Left forelimb (tissue), 1 donor: Measurements from ENCODE around the gene SPEN.
"Not testable (repeated sequence)": the region's sequence is repeated elsewhere in the genome, so short reads cannot be mapped to it uniquely, and the experiment has no call there.

ENCODE experiments used
- DNase-seq: peaks from one replicate; pipeline ENCODE4 v3.0.0-alpha.2; 2018; ENCODE audit warnings: low spot score

SPEN gene

DNA sequence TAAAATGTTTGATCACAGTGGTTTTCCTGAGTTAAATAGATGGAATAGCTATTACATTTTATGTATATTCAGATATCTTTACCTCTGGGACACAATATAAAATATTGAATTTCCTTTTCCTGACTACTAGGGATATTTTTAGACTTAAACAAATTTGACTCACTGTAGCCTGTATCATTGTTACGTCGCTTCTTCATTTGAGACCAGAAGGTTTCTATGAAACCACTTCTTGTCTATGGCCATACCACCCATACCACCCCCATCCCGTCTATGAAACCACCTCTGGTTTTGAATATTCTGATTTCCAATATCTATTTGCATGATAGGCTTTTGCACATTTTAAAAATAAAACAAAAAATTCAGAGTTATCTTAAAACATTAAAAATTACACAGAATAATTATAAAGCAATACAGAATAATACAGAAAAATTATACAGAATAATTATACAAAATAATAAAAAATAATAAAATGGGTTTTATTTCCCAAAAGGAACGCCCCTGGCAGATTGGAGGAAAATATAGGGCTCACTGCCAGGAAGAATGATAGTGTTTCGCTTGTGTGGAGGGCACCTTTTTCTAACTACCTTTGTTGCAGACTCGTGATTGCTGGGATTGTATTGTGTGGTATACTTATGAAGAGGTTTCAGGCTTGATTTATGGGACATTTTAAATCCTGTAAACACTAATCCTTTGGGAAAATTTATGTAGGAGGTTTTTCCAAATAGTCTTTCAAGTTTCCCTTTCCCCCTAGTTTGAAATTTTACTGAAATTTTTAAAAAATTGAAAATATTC lies 4.7 kb downstream of the SPEN start:
- no peak for DNase-seq

DNA sequence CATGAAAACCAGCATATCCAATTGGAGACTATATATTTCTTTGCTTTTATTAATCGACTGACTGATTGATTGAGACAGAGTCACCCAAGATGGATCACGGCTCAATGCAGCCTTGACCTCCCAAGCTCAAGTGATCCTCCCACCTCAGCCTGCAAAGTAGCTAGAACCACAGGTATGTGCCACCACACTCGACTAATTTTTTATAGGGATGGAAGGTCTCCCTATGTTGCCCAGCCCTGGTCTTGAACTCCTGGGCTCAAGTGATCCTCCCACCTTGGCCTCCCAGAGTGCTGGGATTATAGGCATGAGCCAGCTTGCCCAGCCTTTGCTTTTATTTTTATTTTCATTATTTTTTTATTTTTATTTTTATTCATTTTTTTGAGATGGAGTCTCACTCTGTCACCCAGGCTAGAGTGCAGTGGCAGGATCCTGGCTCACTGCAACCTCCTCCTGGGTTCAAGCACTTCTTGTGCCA lies 5.4 kb downstream of the SPEN start:
- DNase-seq = no peak

DNA sequence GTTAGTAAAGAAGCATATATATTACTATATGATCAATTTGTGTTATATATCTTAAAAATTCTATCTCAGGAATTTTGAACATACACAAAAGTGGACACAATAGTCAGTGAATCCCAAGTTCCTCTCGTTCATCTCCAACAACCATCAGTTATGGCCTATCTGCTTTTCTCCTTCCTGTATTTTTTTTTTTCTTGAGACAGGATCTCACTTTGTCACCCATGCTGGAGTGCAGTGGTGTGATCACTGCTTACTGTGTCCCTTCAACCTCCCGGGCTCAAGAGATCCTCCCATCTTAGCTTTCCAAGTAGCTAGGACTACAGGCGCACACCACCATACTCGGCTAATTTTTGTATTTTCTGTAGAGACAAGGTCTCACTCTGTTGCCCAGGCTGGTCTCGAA lies 9.4 kb downstream of the SPEN start:
- DNase-seq = no peak

DNA sequence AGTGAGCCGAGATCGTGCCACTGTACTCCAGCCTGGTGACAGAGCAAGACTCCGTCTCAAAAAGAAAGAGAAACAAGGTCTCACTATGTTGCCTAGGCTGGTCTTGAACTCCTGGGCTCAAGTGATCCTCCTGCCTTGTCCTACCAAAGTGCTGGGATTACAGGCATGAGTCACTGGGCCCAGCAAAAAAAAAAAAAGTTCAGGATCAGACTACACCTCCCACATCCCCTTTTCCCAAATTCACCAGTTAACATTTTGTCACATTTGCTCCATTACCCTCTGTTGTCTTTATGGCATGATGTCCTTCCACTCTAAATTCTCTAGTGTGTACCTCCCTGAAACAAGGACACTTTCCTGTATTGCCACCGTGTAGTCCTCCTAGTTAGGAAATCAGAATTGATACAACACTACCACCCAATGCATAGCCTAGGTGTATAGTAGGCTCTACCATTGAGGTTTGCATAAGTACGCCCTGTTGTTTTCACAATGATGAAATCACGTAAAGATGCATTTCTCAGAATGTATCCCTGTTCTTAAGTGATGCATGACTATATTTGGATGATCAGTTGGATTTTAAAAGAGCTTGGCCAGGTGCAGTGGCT lies 10.7 kb downstream of the SPEN start:
- no peak for DNase-seq

DNA sequence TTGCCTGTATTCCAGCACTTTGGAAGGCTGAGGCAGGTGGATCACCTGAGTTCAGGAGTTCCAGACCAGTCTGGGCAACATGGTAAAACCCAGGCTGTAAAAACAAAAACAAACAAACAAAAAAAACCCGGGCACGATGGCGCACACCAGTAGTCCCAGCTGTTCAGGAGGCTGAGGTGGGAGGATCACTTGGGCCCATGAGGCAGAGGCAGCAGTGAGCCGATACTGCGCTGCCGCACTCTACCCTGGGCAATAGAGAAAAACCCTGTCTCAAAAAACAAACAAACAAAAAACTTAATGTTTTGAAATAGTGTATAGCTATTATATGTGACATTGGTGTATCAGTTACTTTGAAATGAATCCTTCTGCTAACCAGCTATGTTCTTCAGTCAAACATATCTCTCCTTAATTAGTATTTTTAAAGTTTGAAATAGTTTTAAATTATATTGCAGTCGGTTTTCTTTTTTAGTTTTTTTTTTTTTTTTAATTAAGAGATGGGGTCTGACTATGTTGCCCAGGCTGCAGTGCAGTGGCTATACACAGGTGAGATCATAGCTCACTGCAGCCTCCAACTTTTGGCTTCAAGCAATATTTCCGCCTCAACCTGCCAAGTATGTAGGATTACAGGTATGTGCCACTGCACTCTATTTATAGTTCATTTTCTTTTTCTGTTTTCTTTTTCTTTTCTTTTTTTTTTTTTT lies 11.3 kb downstream of the SPEN start:
- DNase-seq = no peak

DNA sequence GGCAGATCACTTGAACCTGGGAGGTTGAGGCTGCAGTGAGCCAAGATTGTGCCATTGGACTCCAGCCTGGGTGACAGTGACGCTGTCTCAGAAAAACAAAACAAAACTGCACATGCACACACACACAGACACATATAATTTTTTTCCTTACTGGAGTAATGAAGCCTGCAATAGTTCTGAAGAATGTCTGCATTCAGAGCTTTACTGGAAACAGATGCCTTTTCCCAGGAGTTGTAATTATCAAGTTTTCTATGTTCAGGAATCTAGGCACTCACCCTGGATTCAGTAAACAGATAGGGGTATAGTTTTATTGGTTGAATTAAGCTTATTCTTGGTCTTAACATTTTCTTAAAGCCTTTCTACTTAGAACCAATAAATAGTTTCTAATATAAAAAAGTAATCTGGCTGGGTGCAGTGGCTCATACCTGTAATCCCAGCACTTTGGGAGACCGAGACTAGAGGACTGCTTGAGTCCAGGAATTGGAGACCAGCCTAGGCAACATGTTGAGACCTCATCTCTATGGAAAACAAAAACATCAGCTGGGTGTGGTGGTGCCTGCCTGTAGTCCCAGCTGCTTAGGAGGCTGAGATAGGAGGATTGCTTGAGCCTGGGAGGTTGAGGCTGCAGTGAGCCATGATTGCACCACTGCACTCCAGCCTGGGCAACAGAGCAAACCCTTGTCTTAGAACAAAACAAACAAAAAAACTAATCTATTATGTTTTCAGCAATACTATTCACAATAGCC lies 15.8 kb downstream of the SPEN start:
- DNase-seq = no peak

DNA sequence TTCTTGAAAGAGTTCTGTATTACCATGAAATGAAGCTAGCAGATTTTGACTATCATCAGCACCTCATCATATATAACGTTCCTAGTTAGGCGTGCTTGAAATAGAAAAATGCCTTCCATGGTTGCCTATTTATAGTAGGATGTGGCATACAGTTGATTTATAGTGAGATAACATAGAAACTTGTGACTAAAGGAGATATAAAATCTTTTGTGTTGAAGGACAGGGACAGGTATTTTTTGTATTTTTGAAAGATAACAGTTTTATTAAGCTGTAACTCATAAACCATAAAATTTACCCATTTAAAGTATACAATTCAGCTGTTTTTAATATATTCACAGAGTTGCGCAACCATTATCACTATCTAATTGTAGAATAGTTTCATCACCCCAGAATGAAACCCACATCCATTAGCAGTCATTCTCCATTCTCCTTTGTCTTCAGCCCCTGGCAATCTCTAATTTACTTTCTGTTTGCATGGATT lies 19.3 kb downstream of the SPEN start:
- no peak for DNase-seq

DNA sequence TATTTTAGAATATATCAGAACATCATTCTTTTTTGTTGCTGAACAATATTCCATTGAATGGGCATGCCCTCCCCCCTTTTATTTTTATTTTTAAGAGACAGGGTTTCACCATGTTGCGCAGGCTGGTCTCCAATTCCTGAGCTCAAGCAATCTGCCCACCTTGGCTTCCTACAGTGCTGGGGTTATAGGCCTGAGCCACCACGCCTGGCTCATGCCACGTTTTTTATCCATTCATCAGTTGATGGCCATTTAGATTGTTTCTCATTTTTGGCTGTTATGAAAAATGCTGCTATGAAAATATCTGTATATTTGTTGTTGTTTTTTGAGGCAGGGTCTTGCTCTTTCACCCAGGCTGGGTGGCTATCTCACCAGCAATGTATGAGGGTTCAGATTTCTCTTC lies 19.8 kb downstream of the SPEN start:
- no peak for DNase-seq

DNA sequence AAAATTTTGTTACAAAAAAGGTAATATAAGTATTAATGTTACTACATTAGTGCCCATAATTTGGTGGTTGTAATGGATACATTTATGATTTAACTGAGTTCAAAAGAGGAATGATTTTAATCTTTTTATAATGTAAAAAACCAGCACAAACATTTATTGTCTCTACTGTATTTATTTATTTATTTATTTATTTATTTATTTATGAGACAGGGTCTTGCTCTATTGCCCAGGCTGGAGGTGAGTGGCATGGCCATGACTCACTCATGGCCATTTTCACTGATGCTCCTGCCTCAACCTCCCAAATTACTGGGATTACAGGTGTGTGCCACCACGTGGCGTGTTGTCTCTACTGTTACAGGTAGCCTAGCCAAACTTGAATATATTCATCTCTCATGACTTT lies 21.9 kb downstream of the SPEN start:
- DNase-seq = no peak

DNA sequence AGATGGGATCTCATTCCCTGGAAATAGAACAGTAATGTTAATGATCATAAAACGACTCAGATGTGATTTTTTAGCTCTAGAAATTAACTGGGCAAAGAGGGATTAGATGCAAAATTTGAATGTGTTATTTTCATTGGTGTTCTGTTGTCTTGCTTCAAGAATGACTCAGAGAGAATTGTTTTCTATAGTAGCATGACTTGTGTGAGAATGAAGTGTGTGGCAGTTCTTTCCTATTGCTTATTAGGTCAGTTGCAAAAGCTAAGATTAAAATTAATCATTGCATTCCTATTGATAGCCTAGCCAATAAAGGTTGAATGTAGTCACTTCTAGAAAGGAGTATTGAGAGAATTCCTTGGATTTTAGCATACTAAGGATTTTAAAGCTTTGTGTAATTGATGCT lies 22.9 kb downstream of the SPEN start:
- DNase-seq = no peak

DNA sequence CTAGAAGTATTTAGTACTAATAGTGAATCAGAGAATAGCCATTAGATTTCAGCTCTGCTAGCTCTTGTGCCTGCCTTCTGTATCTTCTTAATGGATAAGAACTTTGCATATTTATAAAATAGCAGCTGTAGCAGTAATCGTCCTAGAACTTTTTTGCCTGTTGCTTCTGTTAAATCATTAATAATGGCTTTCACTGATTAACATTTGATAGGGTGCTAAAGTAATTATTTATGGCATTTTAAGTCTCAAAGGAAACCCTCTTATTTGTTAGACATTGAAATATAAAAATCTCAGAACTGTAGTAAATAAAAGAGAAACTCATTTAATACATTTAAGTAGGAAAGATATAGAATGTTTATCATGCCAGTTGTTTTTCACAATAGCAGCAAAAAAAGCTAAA lies 27.0 kb downstream of the SPEN start:
- no peak for DNase-seq

DNA sequence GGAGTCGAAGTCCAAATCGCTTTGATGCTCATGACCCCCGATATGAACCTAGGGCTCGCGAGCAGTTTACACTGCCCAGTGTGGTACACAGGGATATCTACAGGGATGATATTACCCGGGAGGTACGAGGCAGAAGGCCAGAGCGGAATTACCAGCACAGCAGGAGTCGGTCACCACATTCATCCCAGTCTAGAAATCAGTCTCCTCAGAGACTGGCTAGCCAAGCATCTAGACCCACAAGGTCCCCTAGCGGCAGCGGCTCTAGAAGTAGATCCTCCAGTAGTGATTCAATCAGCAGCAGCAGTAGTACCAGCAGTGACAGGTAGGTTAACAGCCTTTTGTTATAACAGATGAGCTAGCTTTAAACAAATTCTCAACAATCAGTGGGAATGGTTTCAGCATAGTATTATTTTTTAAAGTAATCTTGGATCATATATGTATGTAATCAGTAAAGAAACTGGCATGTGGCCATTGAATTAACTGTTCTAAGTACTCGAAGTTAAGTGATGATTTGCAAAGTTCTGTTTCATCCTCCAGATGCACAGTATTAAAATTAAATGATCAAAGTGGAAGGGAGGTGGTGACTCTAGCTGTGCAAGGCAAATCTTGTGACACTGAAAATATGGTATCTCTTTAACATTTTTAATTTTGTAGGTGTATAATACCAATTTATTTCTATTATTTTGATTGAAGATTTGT lies 29.0 kb downstream of the SPEN start:
- no peak for DNase-seq

DNA sequence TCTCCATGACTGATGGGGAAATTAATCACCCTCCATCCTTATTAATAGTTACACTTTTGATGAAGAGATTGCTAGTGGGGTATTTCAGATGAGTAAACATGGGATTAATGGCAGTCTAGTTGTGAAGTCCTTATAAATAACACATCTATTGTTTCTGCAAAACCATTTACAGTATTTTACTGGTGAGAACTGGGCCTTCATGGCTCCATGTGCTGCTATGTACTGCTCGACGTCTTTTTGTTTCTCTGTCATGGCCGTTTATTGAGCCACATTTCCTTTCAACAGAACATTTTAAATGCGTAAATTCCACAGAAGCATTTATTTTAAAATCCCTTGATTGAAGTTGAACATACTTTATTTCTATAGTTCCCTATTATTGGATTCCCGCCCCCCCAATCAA lies 34.5 kb downstream of the SPEN start:
- DNase-seq = no peak

DNA sequence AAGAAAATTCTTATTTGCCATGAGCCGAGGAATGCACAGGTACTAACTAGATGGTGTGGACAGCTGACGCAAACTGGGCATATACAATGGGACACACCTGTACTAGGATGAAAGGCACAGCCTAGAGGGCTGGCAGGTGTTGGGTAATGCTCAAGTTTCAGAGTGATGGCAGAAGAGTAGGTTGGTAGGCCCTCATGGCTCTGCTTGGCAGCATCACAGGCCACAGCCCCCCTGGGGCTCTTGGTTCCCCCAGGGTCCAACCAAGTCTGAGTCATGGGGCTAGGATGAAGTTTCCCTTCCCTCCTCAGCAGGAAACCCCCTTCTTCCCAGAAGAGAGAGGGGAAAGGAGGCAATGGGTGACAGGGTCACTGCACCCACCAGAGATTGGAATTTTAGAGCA lies 35.2 kb downstream of the SPEN start:
- no peak for DNase-seq

DNA sequence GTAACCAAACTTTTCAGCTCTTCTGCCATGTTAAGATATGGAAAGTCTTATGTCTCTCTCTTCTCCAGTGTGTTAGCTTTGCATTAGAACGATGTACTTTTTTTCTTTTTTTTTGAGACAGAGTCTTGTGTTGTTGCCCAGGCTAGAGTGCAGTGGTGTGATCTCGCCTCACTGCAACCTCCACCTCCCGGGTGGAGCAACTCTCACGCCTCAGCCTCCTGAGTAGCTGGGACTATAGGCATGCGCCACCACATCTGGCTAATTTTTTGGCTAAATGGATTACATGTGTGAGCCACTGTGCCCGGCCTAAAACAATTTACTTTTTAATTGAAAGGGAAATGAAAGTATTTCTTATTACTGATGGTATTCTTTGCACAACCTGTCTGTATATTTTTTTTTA lies 35.8 kb downstream of the SPEN start:
- DNase-seq = no peak

DNA sequence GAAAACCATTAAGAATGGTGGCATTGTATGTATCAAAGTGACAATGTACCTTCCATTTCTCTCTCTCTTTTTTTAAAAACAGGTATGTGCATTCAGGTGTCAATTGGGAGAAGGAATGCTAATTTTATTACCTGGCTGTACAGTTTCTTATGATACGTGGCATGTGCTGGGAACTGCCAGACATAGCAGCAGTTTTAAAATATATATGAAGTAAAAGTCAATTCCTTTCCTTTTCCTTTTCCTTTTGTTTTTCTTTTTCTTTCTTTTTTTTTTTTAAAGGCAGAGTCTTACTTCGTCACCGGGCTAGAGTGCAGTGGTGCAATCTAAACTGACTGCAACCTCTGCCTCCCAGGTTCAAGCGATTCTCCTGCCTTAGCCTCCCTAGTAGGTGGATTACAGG lies 37.0 kb downstream of the SPEN start:
- no peak for DNase-seq

DNA sequence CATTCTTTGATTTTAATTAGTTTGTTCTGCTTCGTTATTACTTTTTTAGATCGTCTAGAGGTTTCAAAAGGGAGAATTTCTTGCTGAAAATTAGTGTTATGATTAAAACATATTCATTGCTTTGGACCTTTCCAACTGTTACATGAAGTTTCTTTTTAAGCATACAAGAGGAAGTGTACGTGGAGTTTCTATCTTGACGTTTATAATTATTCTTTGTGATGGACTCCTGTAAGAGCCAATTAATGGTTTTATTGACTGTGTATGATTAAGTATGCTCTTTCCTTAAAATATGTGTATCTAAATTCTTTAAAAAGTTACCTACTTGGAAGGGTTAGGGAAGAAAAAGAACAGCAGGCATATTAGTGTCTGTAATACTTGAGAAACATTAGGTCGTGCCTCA lies 37.8 kb downstream of the SPEN start:
- DNase-seq = no peak

DNA sequence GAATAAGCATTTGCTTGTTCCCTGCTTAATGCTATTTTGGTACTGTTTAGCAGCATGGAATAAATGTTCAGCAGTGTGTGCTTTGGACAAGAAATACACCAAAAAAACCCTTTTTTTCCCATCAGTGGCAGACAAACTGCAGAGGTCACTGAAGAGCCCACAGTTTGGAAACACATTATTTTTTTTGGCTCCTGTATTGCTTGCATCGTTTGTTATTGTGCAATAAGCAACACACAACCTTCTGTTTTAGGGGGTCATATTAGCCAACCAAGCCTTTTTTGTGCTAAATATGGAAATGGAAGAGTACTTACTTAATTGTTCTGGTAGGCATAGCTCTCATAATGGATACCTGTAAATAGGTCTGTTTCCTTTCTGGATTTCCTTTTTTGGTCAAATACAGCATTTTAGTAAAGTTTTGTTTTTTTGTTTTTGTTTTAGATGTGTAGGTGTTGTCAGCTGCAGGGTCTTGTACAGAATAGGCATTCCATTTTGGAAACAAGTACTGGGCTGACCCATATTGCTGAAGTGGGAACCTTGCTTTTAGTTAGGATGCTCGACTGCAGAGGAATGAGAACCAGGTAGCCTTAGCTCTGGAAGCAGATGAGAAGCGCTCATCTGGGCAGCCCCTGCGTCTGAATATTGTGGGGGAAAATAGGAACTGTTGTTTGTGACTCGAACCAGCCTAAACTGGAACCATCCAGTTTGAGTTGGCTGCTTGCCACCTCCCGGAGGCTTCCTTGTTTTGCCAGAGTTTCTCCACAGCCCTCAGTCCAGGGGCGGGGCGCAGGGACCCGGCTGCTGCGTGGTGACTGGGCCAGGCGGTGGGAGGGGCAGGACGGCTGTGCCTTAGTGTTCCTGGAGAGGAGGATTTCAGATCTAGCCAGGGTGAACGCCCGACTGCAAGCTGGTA lies 38.4 kb downstream of the SPEN start:
- DNase-seq = peak; percentile 98

DNA sequence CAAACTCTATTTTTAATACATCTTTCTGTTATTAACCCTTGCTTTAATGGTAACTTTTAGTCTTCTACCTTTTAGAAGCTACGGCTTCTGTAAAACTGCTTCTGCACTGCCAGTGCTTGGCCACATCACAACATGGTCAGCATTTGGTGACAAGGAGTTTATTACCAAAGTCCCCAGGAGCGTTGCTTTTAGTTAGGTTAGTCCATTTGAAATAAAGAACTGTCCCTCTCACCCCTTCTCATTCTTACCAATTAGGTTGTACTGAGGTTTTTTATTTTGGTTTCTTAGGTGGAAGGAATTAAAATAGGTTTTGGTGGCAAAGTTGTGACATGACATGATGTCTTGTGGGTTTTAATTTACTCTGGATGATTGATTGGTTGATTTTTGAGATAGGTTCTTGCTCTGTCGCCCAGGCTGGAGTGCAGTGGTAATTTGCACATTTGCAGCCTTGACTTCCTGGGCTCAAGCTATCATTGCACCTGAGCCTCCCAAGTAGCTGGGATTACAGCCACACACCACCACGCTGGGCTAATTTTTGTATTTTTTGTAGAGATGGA lies 39.2 kb downstream of the SPEN start:
- no peak for DNase-seq

DNA sequence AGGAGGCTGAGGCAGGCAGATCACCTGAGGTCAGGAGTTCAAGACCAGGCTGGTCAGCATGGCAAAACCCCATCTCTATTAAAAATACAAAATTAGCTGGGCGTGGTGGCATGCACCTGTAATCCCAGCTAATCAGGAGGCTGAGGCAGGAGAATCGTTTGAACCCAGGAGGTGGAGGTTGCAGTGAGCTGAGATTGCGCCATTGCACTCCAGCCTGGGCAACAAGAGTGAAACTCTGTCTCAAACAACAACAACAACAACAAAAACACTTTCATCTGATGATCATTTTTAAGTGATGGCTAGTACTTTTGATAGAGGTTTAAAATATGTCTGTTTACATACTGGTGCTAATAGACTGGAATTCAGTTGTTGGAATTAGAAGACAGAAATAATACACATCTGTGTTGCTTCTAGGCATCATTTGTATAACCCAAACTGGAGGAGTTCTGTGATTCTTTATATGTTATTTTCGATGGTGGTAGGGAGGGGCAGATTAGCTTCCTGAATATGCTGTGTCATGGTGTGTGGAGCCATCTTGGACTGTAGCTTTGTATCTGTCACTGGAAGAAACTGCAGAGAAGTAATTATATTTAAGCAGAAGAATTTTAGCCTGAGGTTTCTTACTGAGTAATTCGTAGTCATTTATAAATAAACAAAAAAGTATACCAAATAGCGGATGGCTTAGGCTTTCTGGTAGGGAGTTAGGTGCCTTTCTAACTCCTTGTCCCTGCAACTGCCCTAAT lies 45.5 kb downstream of the SPEN start:
- not testable (repeated sequence) for DNase-seq
